Spleen (tissue), 11 donors: Measurements from ENCODE around the gene OR5AK2. TPM values are rescaled to one million over a fixed set of nuclear protein-coding genes. Genes with fewer than 3 reads are reported as not detected.

Source experiments
- DNase-seq: peaks from one replicate; pipeline ENCODE4 v3.0.0-alpha.2; 2020
- H3K27ac ChIP-seq, 8 donors: fragments of 200-600 bp; sonication (generic) in 7 of 8; 1 replicate in 4 of 8; 2 replicates in 4 of 8; pipeline versions ENCODE4 v1.5.0 to v1.8.0; 2016 to 2021; ENCODE audit warnings: inconsistent platforms in 4 of 8, mild to moderate bottlenecking in 4 of 8, moderate library complexity in 1 of 8
- H3K27me3 ChIP-seq, 7 donors: fragments of 200-600 bp; sonication (generic) in 6 of 7; replicated peaks in 1 of 7; 1 replicate in 4 of 7; 2 replicates in 3 of 7; pipeline versions ENCODE4 v1.5.0 to v1.8.0; 2016 to 2021; ENCODE audit warnings: inconsistent platforms in 3 of 7, mild to moderate bottlenecking in 1 of 7
- H3K36me3 ChIP-seq, 6 donors: fragments of 200-600 bp; sonication (generic) in 5 of 6; 1 replicate in 4 of 6; 2 replicates in 2 of 6; pipeline versions ENCODE4 v1.5.0 to v1.8.0; 2016 to 2021; ENCODE audit warnings: inconsistent platforms in 2 of 6
- H3K4me1 ChIP-seq, 6 donors: fragments of 200-600 bp; sonication (generic) in 5 of 6; 1 replicate in 3 of 6; 2 replicates in 3 of 6; pipeline versions ENCODE4 v1.5.0 to v1.8.0; 2016 to 2021; ENCODE audit warnings: inconsistent platforms in 3 of 6
- H3K4me3 ChIP-seq, 8 donors: fragments of 200-600 bp; sonication (generic) in 7 of 8; 1 replicate in 4 of 8; 2 replicates in 4 of 8; pipeline versions ENCODE4 v1.5.0 to v1.8.0; 2016 to 2021; ENCODE audit warnings: inconsistent platforms in 4 of 8, mild to moderate bottlenecking in 4 of 8, moderate library complexity in 2 of 8
- H3K9me3 ChIP-seq, 8 donors: fragments of 200-600 bp; sonication (generic) in 7 of 8; 1 replicate in 4 of 8; 2 replicates in 4 of 8; pipeline versions ENCODE4 v1.5.0 to v1.8.0; 2016 to 2021; ENCODE audit warnings: inconsistent platforms in 4 of 8
- POLR2A ChIP-seq, 3 donors: fragments of 450-650 bp; IDR thresholded peaks; one replicate each; pipeline ENCODE4 v1.5.1; 2017; ENCODE audit warnings: antibody characterized with exemption in 3 of 3, mild to moderate bottlenecking in 1 of 3
- POLR2AphosphoS5 ChIP-seq, 3 donors: sonication (generic); formaldehyde crosslinking; IDR thresholded peaks; one replicate each; pipeline ENCODE4 v1.5.1; 2017; ENCODE audit warnings: antibody characterized with exemption in 3 of 3
- WGBS, 5 donors: extraction: QIAGEN DNeasy Blood & Tissue Kit in 3 of 5; methylation state at CpG; one replicate each; pipeline versions ENCODE4 v1.1.5 to v1.1.7; 2013 to 2018; 5-methylcytosine and 5-hydroxymethylcytosine counted together
- intact Hi-C: fragments of 100-400 bp; cut with DNase I; formaldehyde crosslinking; loops from one replicate; pipeline ENCODE4 v1.15.0; 2023; ENCODE audit warnings: low total_unique reads
- polyA plus RNA-seq, 3 donors: library from polyadenylated mRNA; stranded (reverse); fragments of 200-250 nt; gene quantifications; one replicate each; pipeline ENCODE4 v1.2.1, GENCODE V29; 2013
- total RNA-seq, 7 donors: library from RNA; depleted of rRNA in 3 of 7; stranded (reverse); fragments of >200 nt in 3 of 7; fragmentation: NEBNext Ultra II Directional in 4 of 7; extraction: Animal tissue kit (Norgen Biotek cat#: 25700) in 4 of 7; gene quantifications; one replicate each; pipeline versions ENCODE4 v1.1.0 to v1.2.1, GENCODE V29; 2016 to 2021
- TF ChIP-seq, protein P1 (sequence below), 11 experiments: fragments of 200-600 bp in 7 of 11; fragments of 450-650 bp in 4 of 11; sonication (generic) in 4 of 11; IDR thresholded peaks in 8 of 11; conservative IDR thresholded peaks in 3 of 11; 1 replicate in 7 of 11; 2 replicates in 4 of 11; pipeline versions ENCODE4 v1.4.0 to v1.8.0; 2016 to 2021; ENCODE audit warnings: antibody characterized with exemption in 11 of 11, inconsistent platforms in 4 of 11, mild to moderate bottlenecking in 1 of 11
- donor health status: healthy with polysubstance abuse.
- donor health status: DM: no; HTN: no; CAD: no; lungs with moderate emphysema.
- donor health status: DM: no; HTN: no; CAD: no.
- donor health status: Bipolar disorder and iron deficiency.
- donor health status: healthy.
- donor health status: DM: no; HTN: no; CAD: no.
- donor health status: DM: yes; HTN: yes; CAD: no.

Gene OR5AK2
- total and polyA plus RNA-seq, 10 donors: 0.37 TPM; not detected in 9

DNA sequence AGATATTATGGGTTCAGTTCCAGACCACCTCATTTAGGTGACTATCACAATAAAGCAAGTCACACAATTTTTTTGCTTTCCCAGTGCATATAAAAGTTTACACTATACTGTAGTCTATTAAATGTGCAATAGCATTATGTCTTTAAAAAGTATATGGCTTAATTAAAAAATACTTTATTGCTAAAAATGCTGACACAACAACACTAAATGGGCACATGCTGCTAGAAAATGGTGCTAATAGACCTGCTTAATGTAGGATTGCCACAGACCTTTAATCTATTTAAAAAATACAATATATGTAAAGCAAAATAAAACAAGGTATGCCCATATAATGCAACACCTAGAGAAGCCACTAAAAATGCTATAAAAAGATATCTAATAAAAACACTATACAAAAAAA, 27.1 kb upstream of the OR5AK2 start:
- TF ChIP-seq POLR2A (IDR thresholded peaks at IDR 0.05) (no peak), POLR2AphosphoS5 (IDR thresholded peaks at IDR 0.05) (no peak)
- TF ChIP-seq, protein P1, sequence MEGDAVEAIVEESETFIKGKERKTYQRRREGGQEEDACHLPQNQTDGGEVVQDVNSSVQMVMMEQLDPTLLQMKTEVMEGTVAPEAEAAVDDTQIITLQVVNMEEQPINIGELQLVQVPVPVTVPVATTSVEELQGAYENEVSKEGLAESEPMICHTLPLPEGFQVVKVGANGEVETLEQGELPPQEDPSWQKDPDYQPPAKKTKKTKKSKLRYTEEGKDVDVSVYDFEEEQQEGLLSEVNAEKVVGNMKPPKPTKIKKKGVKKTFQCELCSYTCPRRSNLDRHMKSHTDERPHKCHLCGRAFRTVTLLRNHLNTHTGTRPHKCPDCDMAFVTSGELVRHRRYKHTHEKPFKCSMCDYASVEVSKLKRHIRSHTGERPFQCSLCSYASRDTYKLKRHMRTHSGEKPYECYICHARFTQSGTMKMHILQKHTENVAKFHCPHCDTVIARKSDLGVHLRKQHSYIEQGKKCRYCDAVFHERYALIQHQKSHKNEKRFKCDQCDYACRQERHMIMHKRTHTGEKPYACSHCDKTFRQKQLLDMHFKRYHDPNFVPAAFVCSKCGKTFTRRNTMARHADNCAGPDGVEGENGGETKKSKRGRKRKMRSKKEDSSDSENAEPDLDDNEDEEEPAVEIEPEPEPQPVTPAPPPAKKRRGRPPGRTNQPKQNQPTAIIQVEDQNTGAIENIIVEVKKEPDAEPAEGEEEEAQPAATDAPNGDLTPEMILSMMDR (IDR thresholded peaks at IDR 0.05 in 8 of 11, conservative IDR thresholded peaks at IDR 0.05 in 3 of 11): no peak
- no peak overlapping the region for H3K4me3 ChIP-seq
- no peak for DNase-seq
- H3K9me3 ChIP-seq: peaks cover 0 to 23% (median 4%) of the 10 kb centered on the region in 8 donors
- no peak overlapping the region for H3K27ac ChIP-seq
- H3K4me1 ChIP-seq: no peaks in the 10 kb centered on the region
- H3K27me3 ChIP-seq: no peaks in the 10 kb centered on the region
- intact Hi-C loops: no loop called here
- H3K36me3 ChIP-seq: no peaks in the 10 kb centered on the region

DNA sequence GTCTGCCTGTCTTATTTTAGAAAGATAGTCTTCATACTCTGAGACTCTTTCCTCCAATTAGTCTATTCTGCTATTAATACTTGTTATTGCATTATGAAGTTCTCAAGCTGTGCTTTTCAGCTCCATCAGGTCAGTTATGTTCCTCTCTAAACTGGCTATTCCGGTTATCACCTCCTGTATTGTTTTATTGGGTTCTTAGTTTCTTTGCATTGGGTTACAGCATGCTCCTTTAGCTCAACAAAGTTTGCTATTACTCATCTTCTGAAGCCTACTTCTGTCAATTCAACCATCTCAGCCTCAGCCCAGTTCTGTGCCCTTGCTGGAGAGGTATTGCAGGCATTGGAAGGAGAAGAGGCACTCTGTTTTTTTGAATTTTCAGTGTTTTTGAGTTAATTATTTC, 21.0 kb upstream of the OR5AK2 start:
- Histone ChIP-seq H3K9me3 (peaks cover 0 to 40% (median 13%) of the 10 kb centered on the region in 8 donors), H3K36me3 (peaks cover 0 to 7% (median 0%) of the 10 kb centered on the region in 6 donors), H3K27ac (no peak overlapping the region), H3K4me3 (no peak overlapping the region), H3K27me3 (no peaks in the 10 kb centered on the region), H3K4me1 (no peaks in the 10 kb centered on the region)
- TF ChIP-seq, protein P1 (IDR thresholded peaks at IDR 0.05 in 8 of 11, conservative IDR thresholded peaks at IDR 0.05 in 3 of 11): no peak
- TF ChIP-seq POLR2A (IDR thresholded peaks at IDR 0.05): no peak
- no peak for TF ChIP-seq POLR2AphosphoS5 (IDR thresholded peaks at IDR 0.05)
- WGBS, 5 donors: 54 to 69% (median 68%) methylated on average over 1 of the region's 1 CpG
- intact Hi-C loops: no loop called here
- DNase-seq: no peak

DNA sequence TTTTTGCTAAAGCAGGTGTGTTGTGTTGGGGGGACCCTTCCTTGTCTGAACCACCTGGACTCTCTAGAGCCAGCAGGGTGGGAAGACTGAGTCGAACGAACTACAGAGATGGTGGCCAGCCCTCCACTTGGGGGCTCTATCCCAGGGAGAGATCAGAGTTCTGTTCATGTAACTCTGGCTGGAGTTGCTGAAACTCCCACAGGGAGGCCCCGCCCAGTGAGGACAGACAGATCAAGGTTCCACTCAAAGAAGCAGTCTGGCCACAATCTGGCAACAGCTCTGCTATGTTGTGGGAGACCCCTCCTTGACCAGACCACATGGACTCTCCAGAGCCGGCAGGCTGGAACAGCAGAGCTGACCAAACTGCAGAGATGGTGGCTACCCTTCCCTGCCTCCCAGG, 20.2 kb upstream of the OR5AK2 start:
- H3K9me3 ChIP-seq: peaks cover 0 to 32% (median 17%) of the 10 kb centered on the region in 8 donors
- peaks cover 0 to 7% (median 0%) of the 10 kb centered on the region in 6 donors for H3K36me3 ChIP-seq
- no peak for DNase-seq
- no peaks in the 10 kb centered on the region for H3K27me3 ChIP-seq
- H3K4me3 ChIP-seq: no peak overlapping the region
- WGBS, 5 donors: 69 to 86% (median 80%) methylated on average over 4 of the region's 4 CpGs
- intact Hi-C loops: no loop called here
- H3K4me1 ChIP-seq: no peaks in the 10 kb centered on the region
- no peak for TF ChIP-seq POLR2A (IDR thresholded peaks at IDR 0.05)
- no peak for TF ChIP-seq POLR2AphosphoS5 (IDR thresholded peaks at IDR 0.05)
- TF ChIP-seq, protein P1 (IDR thresholded peaks at IDR 0.05 in 8 of 11, conservative IDR thresholded peaks at IDR 0.05 in 3 of 11): no peak
- no peak overlapping the region for H3K27ac ChIP-seq

DNA sequence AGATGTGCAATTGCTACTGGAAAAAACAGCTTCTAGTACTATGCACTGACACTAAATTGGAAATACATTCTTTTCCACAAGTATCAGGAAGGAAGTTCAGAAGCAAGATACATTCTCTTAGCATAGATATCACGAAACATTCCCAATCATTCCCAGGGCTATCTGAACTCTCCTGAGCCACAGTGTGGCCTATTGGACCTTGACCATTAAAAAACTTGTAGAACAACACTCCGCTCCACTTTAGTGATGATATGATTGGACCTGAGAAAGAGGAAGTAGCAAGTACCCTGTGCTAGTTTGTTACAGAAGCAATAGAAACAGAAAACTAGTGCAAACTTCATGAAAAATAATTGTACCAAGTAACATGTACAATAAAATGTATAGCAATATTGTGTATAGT, 11.4 kb upstream of the OR5AK2 start:
- no peak for DNase-seq
- no peaks in the 10 kb centered on the region for H3K4me1 ChIP-seq
- H3K9me3 ChIP-seq: peaks cover 0 to 7% (median 0%) of the 10 kb centered on the region in 8 donors
- no peak for TF ChIP-seq POLR2A (IDR thresholded peaks at IDR 0.05)
- TF ChIP-seq, protein P1 (IDR thresholded peaks at IDR 0.05 in 8 of 11, conservative IDR thresholded peaks at IDR 0.05 in 3 of 11): no peak
- TF ChIP-seq POLR2AphosphoS5 (IDR thresholded peaks at IDR 0.05): no peak
- H3K4me3 ChIP-seq: no peak overlapping the region
- no peaks in the 10 kb centered on the region for H3K36me3 ChIP-seq
- intact Hi-C loops: no loop called here
- no peak overlapping the region for H3K27ac ChIP-seq
- WGBS, 5 donors: 63 to 73% (median 69%) methylated on average over 2 of the region's 2 CpGs
- H3K27me3 ChIP-seq: no peaks in the 10 kb centered on the region
